ENCODE measurements around the gene FAT3. TPM values are rescaled to one million over a fixed set of nuclear protein-coding genes. Genes with fewer than 3 reads are reported as not detected.

The FAT3 gene
- polyA plus RNA-seq, 3 donors, result 6.4 to 9.9 (median 7.2) TPM

GRCh38 chr11:92227230-92227814, 2.7 kb downstream of the FAT3 start:
- peak in 1 of 3 donors; percentile 13 for DNase-seq (ENCODE audit: low read depth in 3 of 3, low spot score in 2 of 3)

DNA sequence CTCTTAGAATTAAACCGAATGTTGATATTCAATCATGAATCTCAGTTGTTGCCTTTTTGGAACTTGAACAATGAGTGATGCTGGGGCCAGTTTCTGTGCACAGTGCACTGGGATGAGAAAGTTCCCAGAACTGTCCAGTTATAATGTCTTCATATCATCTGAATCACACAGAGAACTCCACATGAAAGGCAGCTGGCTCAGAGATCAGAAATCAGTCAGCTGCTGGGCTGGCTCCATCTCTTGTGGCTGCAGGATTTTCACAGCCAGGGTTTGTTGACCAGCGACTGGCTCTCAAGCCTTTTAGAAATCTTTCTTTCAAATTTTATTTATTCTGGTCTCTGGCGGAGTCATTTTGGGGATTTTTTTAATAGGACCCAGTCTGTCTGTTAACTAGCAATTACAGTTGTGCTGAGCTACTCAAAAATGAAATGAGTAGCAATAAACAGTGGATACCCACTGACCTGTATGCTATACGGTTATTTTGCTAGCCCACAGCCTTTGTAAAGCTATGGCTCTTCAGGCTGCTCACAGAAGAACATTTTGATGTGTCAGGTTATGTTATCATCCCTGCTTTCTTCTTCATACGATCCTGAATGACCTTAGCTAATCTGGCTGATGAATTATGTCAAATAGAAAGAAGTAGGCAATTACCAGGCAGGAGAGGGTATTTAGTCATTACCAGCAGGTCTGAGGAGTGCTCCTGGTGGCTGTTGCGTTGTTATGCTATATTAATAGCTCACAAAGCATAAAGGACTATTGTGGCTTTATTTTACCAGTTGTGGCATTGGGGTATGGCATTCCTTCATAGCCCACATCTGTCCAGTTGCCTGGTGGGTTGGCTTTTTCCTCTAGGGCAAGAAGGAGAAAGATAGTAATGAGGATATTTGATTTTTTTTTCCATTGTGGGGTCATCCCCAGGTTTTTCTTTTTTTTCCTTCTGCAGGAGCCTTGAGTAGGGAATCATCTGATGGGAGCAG, 3.6 kb downstream of the FAT3 start:
- no peak for DNase-seq (ENCODE audit: low read depth in 3 of 3, low spot score in 2 of 3)

- no peak for DNase-seq (ENCODE audit: low read depth in 3 of 3, low spot score in 2 of 3)
These were observed 12.2 kb downstream of the FAT3 start for GRCh38 chr11:92236856-92237255.

DNA sequence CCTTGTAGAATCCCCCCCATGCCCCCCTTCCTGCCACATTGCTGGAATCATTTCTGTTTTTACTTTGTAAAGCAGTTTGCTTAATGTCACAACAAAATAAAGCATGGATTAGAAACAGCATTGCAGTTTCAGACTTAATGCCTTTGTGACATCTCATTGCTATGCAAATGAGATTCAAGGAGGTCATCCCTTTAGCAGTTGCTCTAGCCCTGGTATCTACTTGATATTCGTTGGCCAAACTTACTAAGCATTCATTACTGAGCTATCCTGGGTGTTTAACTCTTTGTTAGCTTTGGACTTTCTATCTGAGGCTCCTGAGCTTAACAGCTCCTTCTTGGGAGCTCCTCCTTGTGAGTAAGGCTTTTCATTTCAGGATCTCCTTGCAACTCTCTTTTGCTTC, 16.3 kb downstream of the FAT3 start:
- DNase-seq (ENCODE audit: low read depth in 3 of 3, low spot score in 2 of 3), result no peak

GRCh38 chr11:92245700-92246271, 21.2 kb downstream of the FAT3 start:
- DNase-seq (ENCODE audit: low read depth in 3 of 3, low spot score in 2 of 3), result no peak

GRCh38 chr11:92246630-92247029, 22.0 kb downstream of the FAT3 start:
- no peak for DNase-seq (ENCODE audit: low read depth in 3 of 3, low spot score in 2 of 3)

DNA sequence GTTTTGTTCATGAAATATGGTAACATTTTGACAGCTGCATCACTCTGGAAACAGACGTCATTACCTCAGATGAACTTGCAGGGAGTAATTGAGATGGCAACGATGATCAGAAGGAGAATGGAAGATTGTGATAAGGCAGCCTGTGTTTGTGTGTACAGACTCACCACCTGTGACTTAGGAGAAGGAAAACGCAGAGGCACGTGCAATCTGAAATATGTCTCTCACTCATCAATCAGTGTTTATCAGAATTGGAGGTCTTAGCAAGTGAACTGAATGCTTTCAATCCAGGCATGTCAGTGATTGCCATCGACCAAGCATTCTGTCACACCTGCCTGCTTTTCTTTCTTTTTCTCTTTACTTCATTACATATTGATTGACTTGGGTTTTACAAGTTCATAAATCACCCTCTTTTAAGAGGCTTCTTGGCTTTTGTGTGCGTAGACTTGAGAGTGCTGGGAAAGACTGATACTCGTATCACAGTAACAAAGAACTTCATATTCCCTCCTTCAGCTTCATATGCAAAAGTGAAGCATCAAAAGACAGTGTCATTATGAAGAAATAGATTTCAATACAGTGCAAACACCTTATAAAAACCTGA, 24.6 kb downstream of the FAT3 start:
- DNase-seq (ENCODE audit: low read depth in 3 of 3, low spot score in 2 of 3), result no peak

DNA sequence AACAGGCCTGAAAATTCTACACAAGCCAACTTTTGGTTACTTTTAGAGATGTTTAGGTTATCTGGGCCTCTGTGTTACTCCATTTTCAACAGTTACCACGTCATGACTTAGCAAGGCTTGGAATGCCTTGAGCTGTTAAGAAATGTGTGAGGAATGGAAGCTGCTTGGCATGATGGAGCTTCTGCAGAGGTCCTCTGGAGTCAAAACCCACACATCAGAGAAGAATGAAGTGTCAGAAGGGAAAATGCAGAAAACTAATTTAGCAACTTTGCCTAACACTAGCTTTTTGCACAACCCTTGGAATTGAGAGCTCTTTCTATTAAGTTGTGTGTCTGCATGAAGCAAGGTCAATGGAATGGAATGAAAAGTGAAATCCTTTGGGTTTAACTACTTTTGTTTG, 27.4 kb downstream of the FAT3 start:
- DNase-seq (ENCODE audit: low read depth in 3 of 3, low spot score in 2 of 3), result no peak

DNA sequence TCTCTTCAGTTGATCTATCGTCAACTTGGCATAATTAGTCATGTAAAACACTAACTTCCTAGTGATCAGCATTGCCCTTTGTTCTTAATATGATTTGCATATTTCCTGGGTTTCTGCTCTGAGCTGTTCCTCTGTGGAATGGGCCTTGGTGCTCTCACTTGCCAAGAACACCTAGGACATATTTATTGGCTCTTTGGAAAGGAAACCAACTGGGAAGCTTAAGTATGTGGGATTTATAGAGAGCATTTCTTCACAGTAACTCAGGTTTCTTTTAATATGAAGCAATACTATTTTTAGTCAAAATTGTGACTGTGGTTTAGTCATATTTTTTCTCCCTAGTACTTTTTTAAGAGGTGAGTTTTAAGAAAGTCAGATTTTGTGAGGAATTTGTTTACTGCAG, 28.8 kb downstream of the FAT3 start:
- no peak for DNase-seq (ENCODE audit: low read depth in 3 of 3, low spot score in 2 of 3)

GRCh38 chr11:92253945-92254344, 29.3 kb downstream of the FAT3 start:
- DNase-seq (ENCODE audit: low read depth in 3 of 3, low spot score in 2 of 3), result no peak

- no peak for DNase-seq (ENCODE audit: low read depth in 3 of 3, low spot score in 2 of 3)
These were observed 32.9 kb downstream of the FAT3 start for GRCh38 chr11:92257536-92257935.

DNA sequence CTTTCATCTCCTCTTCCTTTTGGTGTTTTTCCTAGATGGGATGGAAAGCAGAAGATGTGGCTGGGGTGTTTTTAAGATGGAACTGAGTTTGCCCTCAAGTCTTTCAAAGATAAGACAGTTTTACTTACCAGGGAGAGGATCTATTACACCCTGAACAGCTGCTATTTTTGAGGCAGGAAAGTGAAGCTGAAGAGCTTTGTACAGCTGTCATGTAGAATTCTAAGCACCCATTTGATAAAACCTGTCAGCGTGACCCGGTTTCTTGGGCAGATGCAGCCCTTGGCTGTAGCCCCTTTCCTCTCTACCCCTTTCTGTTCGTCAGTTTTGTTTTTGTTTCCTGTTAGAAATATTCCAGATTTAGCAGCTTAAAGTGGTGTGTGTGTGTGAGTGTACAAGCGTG, 35.2 kb downstream of the FAT3 start:
- DNase-seq (ENCODE audit: low read depth in 3 of 3, low spot score in 2 of 3), result no peak

- DNase-seq (ENCODE audit: low read depth in 3 of 3, low spot score in 2 of 3), result no peak
These were observed 39.7 kb downstream of the FAT3 start for GRCh38 chr11:92264350-92264749.

DNA sequence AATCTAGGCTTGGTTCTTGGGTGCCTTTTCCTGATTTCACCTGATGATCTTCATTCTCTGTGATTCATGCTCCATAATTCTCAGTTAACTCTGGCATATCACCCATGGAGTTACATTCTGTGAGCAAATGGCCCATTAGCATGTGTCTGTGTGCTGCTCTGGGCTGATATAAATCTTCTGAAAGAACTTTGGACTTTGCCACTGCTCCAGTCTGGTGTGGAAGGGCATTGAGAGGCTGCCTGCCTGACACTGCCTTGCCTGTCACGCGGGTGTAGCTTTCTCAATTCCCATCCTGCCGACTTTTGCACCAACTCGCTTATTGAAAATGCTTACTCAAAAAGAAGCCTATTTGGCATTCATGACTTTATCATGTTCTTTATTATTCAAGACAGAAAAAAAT, 42.2 kb downstream of the FAT3 start:
- DNase-seq (ENCODE audit: low read depth in 3 of 3, low spot score in 2 of 3), result no peak

DNA sequence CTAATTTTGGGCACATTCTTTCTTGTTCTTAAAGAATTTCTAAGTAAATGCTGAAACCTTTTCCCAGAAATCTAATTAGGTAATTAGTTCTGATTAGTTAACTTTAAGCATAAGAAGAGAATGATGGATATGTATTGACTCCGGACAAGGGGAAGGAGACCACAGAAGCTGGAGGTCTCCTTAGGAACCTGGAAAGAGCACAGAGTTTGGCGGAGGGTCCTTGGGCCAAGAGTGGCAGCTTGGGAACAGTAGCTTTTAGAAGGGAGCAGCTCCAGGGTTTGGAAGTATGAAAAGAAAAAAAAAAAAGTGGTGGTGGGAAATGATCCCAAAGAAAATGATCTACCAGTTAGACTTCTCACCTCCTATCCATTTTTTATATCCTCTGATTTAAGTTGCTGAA, 42.7 kb downstream of the FAT3 start:
- no peak for DNase-seq (ENCODE audit: low read depth in 3 of 3, low spot score in 2 of 3)

DNA sequence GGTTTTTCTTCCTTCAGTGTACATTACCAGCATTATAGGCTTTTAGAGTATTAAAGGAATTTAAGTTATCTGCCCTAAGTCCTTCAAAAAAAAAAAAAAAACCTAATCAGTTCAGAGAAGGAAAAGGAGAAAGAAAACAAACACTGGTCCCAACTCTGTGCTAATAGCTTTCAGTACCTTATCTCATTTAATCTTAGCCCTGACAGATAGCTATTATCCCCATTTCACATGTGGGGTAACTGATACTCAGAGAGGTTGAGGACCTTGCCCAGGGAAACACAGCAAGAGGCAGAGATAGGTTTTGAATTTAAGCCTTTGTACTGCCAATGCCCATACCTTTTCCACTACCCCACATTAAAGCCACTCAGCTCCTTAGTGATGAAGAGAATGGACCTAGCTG, 43.4 kb downstream of the FAT3 start:
- no peak for DNase-seq (ENCODE audit: low read depth in 3 of 3, low spot score in 2 of 3)

- DNase-seq (ENCODE audit: low read depth in 3 of 3, low spot score in 2 of 3), result no peak
These were observed 43.9 kb downstream of the FAT3 start for GRCh38 chr11:92268546-92268945.

DNA sequence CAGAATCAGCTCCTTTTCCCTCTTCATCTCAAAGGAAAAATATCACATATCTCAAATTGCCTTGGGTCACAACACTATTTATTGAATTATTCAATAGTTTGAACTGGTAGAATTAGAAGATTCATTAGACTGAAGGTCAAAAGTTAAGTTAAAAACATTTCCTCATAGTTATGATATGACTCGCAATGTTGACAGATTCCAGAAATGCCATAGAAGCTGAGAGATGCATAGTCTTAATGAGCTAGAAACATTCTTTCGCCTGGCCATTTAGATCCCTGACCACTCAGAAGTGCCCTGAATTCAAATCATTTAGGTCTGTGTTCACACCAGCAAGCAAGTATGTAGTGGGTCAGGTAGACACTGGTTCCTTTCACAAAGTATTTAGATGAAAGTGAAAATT, 44.4 kb downstream of the FAT3 start:
- DNase-seq (ENCODE audit: low read depth in 3 of 3, low spot score in 2 of 3), result no peak

DNA sequence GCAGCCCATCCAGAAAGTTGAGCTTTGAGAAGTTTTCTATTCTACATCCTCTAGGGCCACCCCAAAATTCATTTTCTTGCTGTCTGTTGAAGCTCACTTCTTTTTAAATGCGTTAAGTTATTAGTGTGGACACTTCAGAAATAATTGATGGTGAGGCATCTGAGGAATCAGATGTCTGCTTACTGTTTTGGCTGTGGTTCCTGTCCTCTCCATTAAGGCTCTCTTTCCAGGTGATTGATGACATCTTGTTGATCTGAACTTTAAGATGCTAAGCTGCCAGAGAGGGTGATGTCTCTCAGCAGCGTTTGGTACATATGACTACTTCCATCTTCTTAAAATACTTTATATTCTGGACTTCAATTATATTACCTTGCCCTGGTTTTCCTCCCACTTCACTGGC, 45.2 kb downstream of the FAT3 start:
- no peak for DNase-seq (ENCODE audit: low read depth in 3 of 3, low spot score in 2 of 3)

DNA sequence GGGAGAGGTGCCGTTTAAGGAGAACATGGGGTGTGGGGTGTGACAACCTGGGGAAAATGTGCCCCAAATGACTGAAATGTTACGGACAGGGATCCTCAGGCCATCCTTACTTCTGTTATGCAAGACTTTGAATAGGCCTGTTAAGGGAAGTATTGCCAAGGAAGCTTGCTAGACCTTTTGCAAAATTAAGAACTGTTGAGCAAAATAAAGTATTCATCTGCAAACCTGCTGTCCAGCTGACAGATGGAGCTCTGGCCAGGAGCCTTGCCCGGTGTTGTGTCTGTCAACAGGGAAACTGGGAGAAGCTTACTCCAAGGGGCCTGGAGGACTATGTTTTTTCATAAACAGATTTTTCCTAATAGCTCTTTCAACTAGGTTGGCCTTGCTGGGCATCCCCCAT, 48.0 kb downstream of the FAT3 start:
- no peak for DNase-seq (ENCODE audit: low read depth in 3 of 3, low spot score in 2 of 3)

Data from right renal cortex interstitium (tissue), 3 donors.